Activated CD4-positive, alpha-beta memory T cell treated with anti-CD3 and anti-CD28 coated beads, Interleukin-2, amount 10 ng/mL, durations not matched to agents 7 days and 5 days (primary cell): ENCODE results near the gene DBH. TPM values are rescaled to one million over a fixed set of nuclear protein-coding genes. Genes with fewer than 3 reads are reported as not detected.
A peak's percentile ranks its signal among the peaks of the same experiment; 100 is the strongest.

Experiments
- CTCF ChIA-PET: fragments of 350-600 bp; sonication (Branson Sonifier 250); formaldehyde crosslinking; loops from one replicate; lab custom pipeline; 2021; ENCODE audit warnings: antibody characterized with exemption, inconsistent platforms; lab: Charles Lee
- POLR2A ChIA-PET: fragments of 350-600 bp; sonication (Branson Sonifier 250); formaldehyde crosslinking; loops from one replicate; lab custom pipeline; 2021; ENCODE audit warnings: antibody characterized with exemption; lab: Charles Lee
- DNase-seq: peaks from one replicate; pipeline ENCODE4 v3.0.0-alpha.2; 2020
- H3K27ac Mint-ChIP-seq: one replicate; pipeline ENCODE4 v1.8.0; 2021; ENCODE audit warnings: mild to moderate bottlenecking, mixed read lengths
- H3K27me3 Mint-ChIP-seq: one replicate; pipeline ENCODE4 v1.8.0; 2021; ENCODE audit warnings: mixed read lengths
- H3K36me3 Mint-ChIP-seq: one replicate; pipeline ENCODE4 v1.8.0; 2021; ENCODE audit warnings: low read depth, mixed read lengths
- H3K4me1 Mint-ChIP-seq: one replicate; pipeline ENCODE4 v1.8.0; 2021; ENCODE audit warnings: mixed read lengths
- H3K4me3 Mint-ChIP-seq: one replicate; pipeline ENCODE4 v1.8.0; 2021; ENCODE audit warnings: mild to moderate bottlenecking, mixed read lengths
- H3K9me3 Mint-ChIP-seq: one replicate; pipeline ENCODE4 v1.8.0; 2021; ENCODE audit warnings: mixed read lengths
- total RNA-seq, 2 experiments: library from RNA; stranded (reverse); gene quantifications; one replicate each; pipeline ENCODE4 v1.2.3, GENCODE V29; 2021

The DBH gene
- total RNA-seq, result not detected

- Mint-ChIP-seq H3K4me1 (no peaks in the 10 kb centered on the region), H3K9me3 (no peaks in the 10 kb centered on the region), H3K36me3 (no peaks in the 10 kb centered on the region), H3K4me3 (no peak within 1 kb of the TSS), H3K27ac (no peak within 1 kb of the TSS), H3K27me3 (no peaks in the 10 kb centered on the region)
- CTCF ChIA-PET, result no interaction called here
- DNase-seq, result no peak
- POLR2A ChIA-PET, result no interaction called here
Observed at GRCh38 chr9:133635533-133636531, at the start of gene DBH. Gene DBH (plus strand): TSS chr9:133636363. CDS start chr9:133636372, 9 bp downstream.

GRCh38 chr9:133587051-133587450, 49.1 kb upstream of the DBH start:
- Mint-ChIP-seq H3K27ac (no peak overlapping the region), H3K4me3 (no peak overlapping the region), H3K36me3 (no peaks in the 10 kb centered on the region), H3K27me3 (peaks cover 15% of the 10 kb centered on the region), H3K4me1 (no peaks in the 10 kb centered on the region), H3K9me3 (peaks cover 3% of the 10 kb centered on the region)
- no peak for DNase-seq
- CTCF ChIA-PET, result no interaction called here
- POLR2A ChIA-PET, result no interaction called here

GRCh38 chr9:133587466-133587865, 48.7 kb upstream of the DBH start:
- POLR2A ChIA-PET, result no interaction called here
- Mint-ChIP-seq H3K4me1 (no peaks in the 10 kb centered on the region), H3K4me3 (no peak overlapping the region), H3K36me3 (no peaks in the 10 kb centered on the region), H3K27me3 (peaks cover 11% of the 10 kb centered on the region), H3K27ac (no peak overlapping the region), H3K9me3 (peaks cover 3% of the 10 kb centered on the region)
- no peak for DNase-seq
- CTCF ChIA-PET, result no interaction called here

GRCh38 chr9:133589454-133590227, 46.5 kb upstream of the DBH start:
- peak; percentile 34 for DNase-seq
- Mint-ChIP-seq H3K36me3 (no peaks in the 10 kb centered on the region), H3K4me3 (no peak overlapping the region), H3K27ac (no peak overlapping the region), H3K9me3 (peaks cover 3% of the 10 kb centered on the region), H3K27me3 (peaks cover 4% of the 10 kb centered on the region), H3K4me1 (no peaks in the 10 kb centered on the region)
- ChIA-PET POLR2A (no interaction called here), CTCF (interaction anchor here (0.8 to 1.6 kb wide), 2 partner anchors 87 to 94 kb away, joined by 3 read pairs; no protein-coding TSS in a partner anchor)

GRCh38 chr9:133590231-133590855, 45.8 kb upstream of the DBH start:
- no peaks in the 10 kb centered on the region for H3K36me3 Mint-ChIP-seq
- POLR2A ChIA-PET, result no interaction called here
- no peak overlapping the region for H3K4me3 Mint-ChIP-seq
- no peak for DNase-seq
- peaks cover 4% of the 10 kb centered on the region for H3K27me3 Mint-ChIP-seq
- CTCF ChIA-PET, result interaction anchor here (1.6 kb wide), 1 partner anchor 93 kb away, joined by 3 read pairs; no protein-coding TSS in a partner anchor
- no peak overlapping the region for H3K27ac Mint-ChIP-seq
- peaks cover 3% of the 10 kb centered on the region for H3K9me3 Mint-ChIP-seq
- no peaks in the 10 kb centered on the region for H3K4me1 Mint-ChIP-seq

GRCh38 chr9:133591116-133591910, 44.9 kb upstream of the DBH start:
- no peaks in the 10 kb centered on the region for H3K4me1 Mint-ChIP-seq
- no peaks in the 10 kb centered on the region for H3K36me3 Mint-ChIP-seq
- CTCF ChIA-PET, result interaction anchor here (1.6 kb wide), 1 partner anchor 92 kb away, joined by 3 read pairs; no protein-coding TSS in a partner anchor
- H3K4me3 Mint-ChIP-seq, result no peak overlapping the region
- DNase-seq, result no peak
- H3K27me3 Mint-ChIP-seq, result no peaks in the 10 kb centered on the region
- H3K27ac Mint-ChIP-seq, result no peak overlapping the region
- H3K9me3 Mint-ChIP-seq, result peaks cover 7% of the 10 kb centered on the region
- POLR2A ChIA-PET, result interaction anchor here (0.5 kb wide), 1 partner anchor 1296 kb away, joined by 3 read pairs; no protein-coding TSS in a partner anchor

- H3K4me1 Mint-ChIP-seq, result no peaks in the 10 kb centered on the region
Observed at GRCh38 chr9:133591985-133592384, 44.2 kb upstream of the DBH start.

GRCh38 chr9:133592731-133593409, 43.3 kb upstream of the DBH start:
- H3K27ac Mint-ChIP-seq, result no peak overlapping the region
- no peaks in the 10 kb centered on the region for H3K27me3 Mint-ChIP-seq
- CTCF ChIA-PET, result no interaction called here

More at GRCh38 chr9:133591985-133592384, 44.2 kb upstream of the DBH start:
- ChIA-PET POLR2A (no interaction called here), CTCF (no interaction called here)
- peaks cover 12% of the 10 kb centered on the region for H3K9me3 Mint-ChIP-seq
- no peak for DNase-seq
- no peak overlapping the region for H3K4me3 Mint-ChIP-seq
- peaks cover 2% of the 10 kb centered on the region for H3K36me3 Mint-ChIP-seq
- no peak overlapping the region for H3K27ac Mint-ChIP-seq
- H3K27me3 Mint-ChIP-seq, result no peaks in the 10 kb centered on the region

GRCh38 chr9:133593587-133594253, 42.4 kb upstream of the DBH start:
- H3K4me3 Mint-ChIP-seq, result no peak overlapping the region
- H3K36me3 Mint-ChIP-seq, result peaks cover 6% of the 10 kb centered on the region
- no peak for DNase-seq
- no peak overlapping the region for H3K27ac Mint-ChIP-seq
- no peaks in the 10 kb centered on the region for H3K4me1 Mint-ChIP-seq
- H3K27me3 Mint-ChIP-seq, result no peaks in the 10 kb centered on the region
- H3K9me3 Mint-ChIP-seq, result peaks cover 18% of the 10 kb centered on the region
- ChIA-PET POLR2A (no interaction called here), CTCF (no interaction called here)

More at GRCh38 chr9:133592731-133593409, 43.3 kb upstream of the DBH start:
- Mint-ChIP-seq H3K4me1 (no peaks in the 10 kb centered on the region), H3K4me3 (no peak overlapping the region), H3K9me3 (peaks cover 19% of the 10 kb centered on the region), H3K36me3 (peaks cover 6% of the 10 kb centered on the region)
- peak; percentile 20 for DNase-seq
- POLR2A ChIA-PET, result no interaction called here

GRCh38 chr9:133594310-133594709, 41.9 kb upstream of the DBH start:
- Mint-ChIP-seq H3K4me1 (no peaks in the 10 kb centered on the region), H3K27ac (no peak overlapping the region), H3K4me3 (no peak overlapping the region), H3K9me3 (peaks cover 18% of the 10 kb centered on the region), H3K36me3 (peaks cover 6% of the 10 kb centered on the region), H3K27me3 (no peaks in the 10 kb centered on the region)
- no peak for DNase-seq
- ChIA-PET POLR2A (no interaction called here), CTCF (no interaction called here)

GRCh38 chr9:133595910-133596309, 40.3 kb upstream of the DBH start:
- CTCF ChIA-PET, result no interaction called here
- Mint-ChIP-seq H3K4me1 (no peaks in the 10 kb centered on the region), H3K36me3 (peaks cover 6% of the 10 kb centered on the region), H3K27ac (no peak overlapping the region), H3K27me3 (no peaks in the 10 kb centered on the region), H3K9me3 (peaks cover 18% of the 10 kb centered on the region), H3K4me3 (no peak overlapping the region)
- no peak for DNase-seq
- POLR2A ChIA-PET, result no interaction called here
